Islet of Langerhans (tissue), 1 donor: ENCODE measurements around the gene SLC2A2.

Experiments used
- FAIRE-seq: peaks from one replicate; lab custom pipeline; 2011; peaks lifted over from hg19 to GRCh38; lab: Jason Lieb, UNC

The SLC2A2 gene

GRCh38 chr3:171028025-171028778 lies 1.7 kb upstream of the SLC2A2 start:
- FAIRE-seq: no peak

GRCh38 chr3:171023566-171023965 lies 3.0 kb downstream of the SLC2A2 start:
- FAIRE-seq: no peak

DNA sequence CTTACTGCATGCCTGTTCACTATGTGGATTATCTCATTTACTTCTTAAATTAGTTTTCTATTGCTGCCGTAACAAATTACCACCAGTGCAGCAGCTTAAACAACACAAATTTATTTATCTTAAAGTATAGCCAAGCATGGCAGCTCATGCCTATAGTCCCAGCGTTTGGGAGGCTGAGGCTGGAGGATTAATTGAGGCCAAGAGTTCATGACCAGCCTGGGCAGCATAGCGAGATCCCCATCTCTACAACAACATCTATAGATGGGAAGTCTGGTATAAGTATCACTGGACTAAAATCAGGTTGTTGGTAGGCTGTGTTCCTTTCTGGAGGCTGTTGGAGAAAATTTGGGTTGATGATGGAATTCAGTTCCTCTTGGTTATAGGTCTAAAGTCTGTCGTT lies 5.1 kb downstream of the SLC2A2 start:
- FAIRE-seq: no peak

- no peak for FAIRE-seq
Measured at GRCh38 chr3:171018156-171018935, 8.2 kb downstream of the SLC2A2 start.

DNA sequence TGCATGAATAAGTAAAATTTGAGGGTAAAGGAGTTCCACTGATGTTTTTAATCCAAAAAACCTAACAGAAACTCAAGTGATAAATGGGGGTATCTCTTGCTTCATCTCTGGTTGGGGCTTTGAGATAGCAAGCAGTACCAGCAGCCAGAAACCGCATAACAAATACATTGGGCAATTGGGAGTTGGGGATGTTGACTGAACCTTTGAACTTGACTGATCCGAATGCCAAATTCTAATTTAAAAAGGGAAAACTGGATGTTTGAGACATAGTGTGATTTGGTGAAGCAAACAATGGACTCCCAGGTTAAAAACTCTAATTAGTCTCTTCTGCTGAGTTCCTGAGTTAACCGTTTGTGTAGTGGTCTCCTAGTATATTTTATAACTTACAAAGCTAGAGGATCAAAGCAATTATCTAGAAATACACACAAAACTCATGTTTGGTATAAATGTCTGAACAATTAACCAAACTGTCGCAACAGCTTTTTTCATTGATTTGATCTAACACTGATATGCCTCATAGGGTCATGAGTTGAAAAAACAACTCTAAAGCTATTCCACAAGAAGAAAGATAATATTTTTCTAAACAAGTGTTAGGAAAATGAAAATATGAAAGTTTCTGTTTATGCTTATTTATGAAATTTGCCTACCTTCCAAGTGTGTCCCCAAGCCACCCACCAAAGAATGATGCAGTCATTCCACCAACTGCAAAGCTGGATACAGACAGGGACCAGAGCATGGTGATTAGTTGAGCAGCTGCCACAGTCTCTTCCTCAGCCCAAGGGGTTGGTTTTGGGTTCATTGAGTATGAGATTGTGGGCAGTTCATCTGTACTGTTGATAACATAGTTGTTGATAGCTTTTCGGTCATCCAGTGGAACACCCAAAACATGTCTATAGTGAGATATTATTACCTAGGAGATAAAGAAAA lies 12.4 kb downstream of the SLC2A2 start:
- FAIRE-seq: no peak

GRCh38 chr3:171011873-171012336 lies 14.6 kb downstream of the SLC2A2 start:
- FAIRE-seq: peak; percentile 49

DNA sequence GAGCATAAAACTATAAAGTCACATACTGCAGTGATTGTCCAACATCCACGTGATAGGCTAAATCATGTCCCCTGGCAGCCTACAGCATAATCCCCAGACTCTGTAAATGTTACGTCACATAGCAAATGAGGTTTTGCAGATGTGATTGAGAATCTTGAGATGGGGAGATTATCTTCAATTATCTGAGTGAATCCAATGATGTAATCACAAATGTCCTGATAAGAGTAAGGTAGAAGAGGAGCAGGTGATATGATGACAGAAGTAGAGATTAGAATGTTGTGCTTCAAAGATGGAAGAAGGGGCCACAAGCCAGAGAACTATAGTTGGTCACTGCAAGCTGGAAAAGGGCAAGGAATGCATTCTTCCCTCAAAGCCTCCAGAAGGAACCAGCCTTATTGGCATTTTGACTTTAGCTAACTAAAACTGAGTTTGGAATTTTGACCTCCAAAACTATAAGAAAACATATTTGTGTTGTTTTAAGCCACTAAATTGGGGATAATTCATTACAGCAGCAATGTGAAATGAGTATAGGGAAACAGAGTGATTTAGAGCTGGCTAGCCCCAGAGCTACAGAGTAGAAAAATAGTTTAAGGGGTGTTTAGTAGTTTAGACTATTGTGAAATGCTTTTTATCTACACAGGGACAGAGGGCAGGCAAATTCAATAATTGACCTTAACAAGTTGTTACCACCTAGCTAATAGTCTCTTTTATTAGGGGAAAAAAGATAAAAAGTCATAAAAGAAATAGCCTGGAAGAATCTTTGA lies 15.2 kb downstream of the SLC2A2 start:
- no peak for FAIRE-seq

- FAIRE-seq: no peak
Measured at GRCh38 chr3:171007316-171007715, 19.2 kb downstream of the SLC2A2 start.

DNA sequence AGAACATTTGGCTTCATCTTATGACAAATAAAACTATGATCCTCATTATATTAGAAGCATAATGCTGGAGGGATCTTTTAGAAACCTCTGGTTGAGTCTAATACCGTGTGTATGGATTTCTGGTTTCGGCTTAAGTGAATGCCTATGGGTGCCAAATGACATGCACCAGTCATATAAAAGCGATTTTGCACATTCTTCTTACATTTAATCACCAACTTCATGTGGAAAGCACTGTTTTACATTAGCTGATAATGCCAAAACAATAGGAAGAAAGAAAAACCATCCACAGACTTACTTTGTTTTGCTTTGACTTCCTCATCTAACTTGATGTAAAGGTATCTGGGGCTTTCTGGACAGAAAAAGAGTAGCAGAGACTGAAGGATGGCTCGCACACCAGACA lies 20.9 kb downstream of the SLC2A2 start:
- no peak for FAIRE-seq

DNA sequence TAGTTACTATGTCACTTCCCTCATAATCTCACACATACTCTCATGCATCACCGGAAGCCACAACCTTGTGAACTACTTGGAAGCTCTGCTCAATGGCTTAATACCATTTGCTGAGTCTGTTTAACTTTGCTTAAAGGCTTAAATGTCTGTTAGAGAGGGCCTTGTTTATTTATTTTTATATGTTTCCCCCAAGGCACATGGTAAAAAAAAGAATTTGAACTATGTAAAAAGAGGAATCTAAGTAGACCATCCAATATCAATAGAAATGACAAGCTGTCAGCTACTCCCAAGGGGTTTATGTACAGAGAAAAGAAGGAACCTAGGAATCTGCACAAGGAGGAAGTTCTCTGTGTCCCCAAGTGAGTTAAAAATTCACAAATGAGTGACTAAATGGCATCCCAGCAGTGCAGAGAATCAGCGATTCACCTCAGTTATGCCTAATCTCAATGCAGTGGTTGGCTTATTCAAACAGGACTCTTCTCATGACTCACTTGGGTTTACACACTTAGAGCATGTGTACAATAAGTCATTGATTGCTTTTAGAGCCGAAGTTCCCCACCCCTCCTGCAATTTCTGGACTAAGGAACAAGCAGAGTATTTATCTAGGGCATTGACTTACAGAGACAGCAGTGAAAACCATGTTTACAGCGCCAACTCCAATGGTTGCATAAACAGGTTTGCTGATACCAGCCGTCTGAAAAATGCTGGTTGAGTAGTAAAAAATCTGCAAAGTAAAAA lies 24.4 kb downstream of the SLC2A2 start:
- peak; percentile 96 for FAIRE-seq

- peak; percentile 43 for FAIRE-seq
Measured at GRCh38 chr3:171001250-171001893, 25.1 kb downstream of the SLC2A2 start.

DNA sequence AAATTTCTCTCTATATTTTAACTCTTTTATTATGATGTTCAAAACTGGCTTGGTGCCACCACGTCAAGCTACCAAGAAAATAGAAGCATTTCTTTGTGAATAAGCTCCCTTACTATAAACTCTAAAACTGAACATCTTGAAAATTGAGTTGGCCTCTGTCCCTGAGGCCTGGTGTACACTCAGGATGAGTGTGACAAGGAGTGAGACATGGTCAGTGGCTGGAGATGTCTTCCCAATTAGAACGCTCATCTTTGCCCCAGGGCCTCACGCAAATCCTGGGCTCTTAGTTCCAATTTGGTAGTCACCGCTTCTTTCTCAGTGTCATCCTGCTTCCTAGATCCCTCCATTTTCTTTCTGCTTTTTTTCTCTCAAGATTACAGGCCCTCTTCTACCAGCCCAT lies 26.2 kb downstream of the SLC2A2 start:
- no peak for FAIRE-seq

- peak; percentile 77 for FAIRE-seq
Measured at GRCh38 chr3:170999737-171000242, 26.7 kb downstream of the SLC2A2 start.

GRCh38 chr3:170997961-170998913 lies 28.3 kb downstream of the SLC2A2 start:
- FAIRE-seq: no peak

DNA sequence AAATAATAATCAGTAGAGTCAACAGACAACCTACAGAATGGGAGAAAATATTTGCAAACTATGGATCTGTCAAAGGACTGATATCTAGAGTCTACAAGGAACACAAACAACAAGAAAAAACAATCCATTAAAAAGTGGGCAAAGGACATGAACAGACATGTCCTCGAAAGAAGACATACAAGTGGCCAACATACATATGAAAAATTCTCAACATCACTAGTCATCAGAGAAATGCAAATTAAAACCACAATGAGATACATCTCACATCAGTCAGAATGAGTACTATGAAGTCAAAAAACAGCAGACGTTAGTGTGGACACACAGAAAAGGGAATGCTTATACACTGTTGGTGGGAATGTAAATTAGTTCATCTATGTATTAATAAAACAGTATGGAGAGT lies 33.7 kb downstream of the SLC2A2 start:
- FAIRE-seq: no peak

- FAIRE-seq: no peak
Measured at GRCh38 chr3:170991664-170992063, 34.9 kb downstream of the SLC2A2 start.

- FAIRE-seq: no peak
Measured at GRCh38 chr3:170989100-170989648, 37.3 kb downstream of the SLC2A2 start.

GRCh38 chr3:170988378-170988777 lies 38.1 kb downstream of the SLC2A2 start:
- FAIRE-seq: no peak

DNA sequence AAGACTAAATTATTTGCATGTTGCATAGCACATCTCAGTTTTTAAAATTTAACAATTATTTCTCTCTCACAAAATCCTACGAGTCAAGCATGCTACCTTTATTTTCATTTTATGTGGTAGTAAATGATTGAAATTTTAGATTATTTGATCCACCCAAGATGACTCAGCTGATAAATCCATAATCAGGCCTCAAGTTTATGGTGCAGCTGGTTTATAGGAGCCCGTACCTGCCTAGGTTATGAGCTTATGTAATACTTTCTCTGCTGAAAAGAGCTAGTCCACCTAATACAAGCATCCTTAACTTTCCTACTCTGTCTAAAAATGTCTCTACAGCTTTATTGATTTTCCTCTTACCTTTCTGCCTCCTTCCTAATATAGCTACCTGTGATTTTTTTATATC lies 41.2 kb downstream of the SLC2A2 start:
- FAIRE-seq: no peak
